ENCODE measurements around the gene PHYHD1. TPM values are rescaled to one million over a fixed set of nuclear protein-coding genes. Genes with fewer than 3 reads are reported as not detected.

The PHYHD1 gene
- total RNA-seq, 2 donors from 2014 or later = 48.8 to 65.3 TPM

DNA sequence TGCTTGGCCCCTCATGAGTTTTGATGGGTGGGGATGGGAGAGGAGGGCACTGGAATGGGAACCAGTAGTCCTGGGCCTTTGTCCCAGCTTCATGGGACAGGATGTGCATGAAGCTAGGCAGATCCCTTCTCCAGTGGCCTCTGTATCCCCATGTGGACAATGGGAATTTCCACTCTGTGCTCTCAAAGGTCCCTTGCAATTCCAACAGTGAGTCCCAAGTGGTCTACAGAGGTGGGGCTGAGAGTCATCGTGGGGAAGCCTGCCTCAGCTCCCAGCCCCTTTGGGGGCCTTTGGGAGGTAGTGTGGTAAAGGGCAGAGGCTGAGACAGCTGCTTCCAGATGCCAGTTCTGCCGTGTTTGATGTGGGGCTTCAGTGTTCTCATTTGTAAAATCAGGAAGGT is 1.9 kb upstream of the PHYHD1 start:
- no peak for DNase-seq
- 56 to 83% methylated on average over 1 to 2 of the region's 2 CpGs for WGBS, 2 donors
- Histone ChIP-seq H3K4me1 (peaks cover 83% of the 10 kb centered on the region), H3K27ac (peak overlapping the region; percentile 57 to 93 (median 90)), H3K9me3 (no peaks in the 10 kb centered on the region), H3K4me3 (no peak overlapping the region), H3K36me3 (replicated peaks in 1 of 2; ENCODE audit: insufficient read depth in 1 of 2, low read depth in 2 of 2) (no peaks in the 10 kb centered on the region), H3K27me3 (no peaks in the 10 kb centered on the region)
- no peak for ATAC-seq
- intact Hi-C loops (cut with DNase I) = no loop called here
- TF ChIP-seq, protein P1, sequence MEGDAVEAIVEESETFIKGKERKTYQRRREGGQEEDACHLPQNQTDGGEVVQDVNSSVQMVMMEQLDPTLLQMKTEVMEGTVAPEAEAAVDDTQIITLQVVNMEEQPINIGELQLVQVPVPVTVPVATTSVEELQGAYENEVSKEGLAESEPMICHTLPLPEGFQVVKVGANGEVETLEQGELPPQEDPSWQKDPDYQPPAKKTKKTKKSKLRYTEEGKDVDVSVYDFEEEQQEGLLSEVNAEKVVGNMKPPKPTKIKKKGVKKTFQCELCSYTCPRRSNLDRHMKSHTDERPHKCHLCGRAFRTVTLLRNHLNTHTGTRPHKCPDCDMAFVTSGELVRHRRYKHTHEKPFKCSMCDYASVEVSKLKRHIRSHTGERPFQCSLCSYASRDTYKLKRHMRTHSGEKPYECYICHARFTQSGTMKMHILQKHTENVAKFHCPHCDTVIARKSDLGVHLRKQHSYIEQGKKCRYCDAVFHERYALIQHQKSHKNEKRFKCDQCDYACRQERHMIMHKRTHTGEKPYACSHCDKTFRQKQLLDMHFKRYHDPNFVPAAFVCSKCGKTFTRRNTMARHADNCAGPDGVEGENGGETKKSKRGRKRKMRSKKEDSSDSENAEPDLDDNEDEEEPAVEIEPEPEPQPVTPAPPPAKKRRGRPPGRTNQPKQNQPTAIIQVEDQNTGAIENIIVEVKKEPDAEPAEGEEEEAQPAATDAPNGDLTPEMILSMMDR (IDR thresholded peaks at IDR 0.05) = no peak
- no peak for TF ChIP-seq POLR2A (IDR thresholded peaks at IDR 0.05)

DNA sequence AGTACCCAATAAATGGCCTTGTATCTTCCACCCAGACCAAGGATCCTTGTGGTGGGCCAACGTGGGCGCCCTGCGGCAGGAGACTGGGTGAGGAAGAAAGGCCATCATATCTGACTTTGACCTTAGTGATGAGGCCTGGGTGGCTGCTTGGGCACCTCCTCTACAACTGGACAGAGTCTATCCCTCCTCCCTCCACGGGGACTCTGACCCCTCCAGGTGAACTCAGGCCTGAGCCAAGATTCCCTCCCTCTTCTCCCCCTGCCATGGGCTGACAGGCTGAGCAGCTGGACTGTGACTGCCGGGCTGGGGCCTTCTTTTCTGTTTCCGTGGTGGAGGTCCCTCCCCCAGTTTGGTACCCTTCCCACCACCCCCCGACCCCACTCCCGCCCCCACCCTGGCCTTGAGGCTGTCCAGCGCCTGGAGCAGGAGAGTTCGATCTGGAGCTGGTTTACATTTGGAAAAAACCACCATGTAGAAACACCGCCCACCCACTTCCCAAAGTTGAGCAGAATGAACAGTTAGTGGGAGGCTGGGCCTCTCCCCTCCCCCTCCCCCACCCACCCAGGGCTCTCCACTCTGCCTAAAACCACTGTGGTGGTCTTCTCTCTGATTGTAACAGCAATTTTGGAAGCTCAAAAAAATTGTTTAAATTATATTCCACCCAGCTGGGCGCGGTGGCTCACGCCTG is 1.2 kb upstream of the PHYHD1 start:
- Histone ChIP-seq H3K27ac (peak overlapping the region; percentile 57 to 93 (median 90)), H3K4me1 (peaks cover 77% of the 10 kb centered on the region), H3K4me3 (no peak overlapping the region), H3K27me3 (no peaks in the 10 kb centered on the region), H3K36me3 (replicated peaks in 1 of 2; ENCODE audit: insufficient read depth in 1 of 2, low read depth in 2 of 2) (no peaks in the 10 kb centered on the region), H3K9me3 (no peaks in the 10 kb centered on the region)
- intact Hi-C loops (cut with DNase I) = no loop called here
- ATAC-seq (no peak), DNase-seq (peak; percentile 41 to 68 (median 58))
- 54 to 55% methylated on average over 11 to 14 of the region's 14 CpGs for WGBS, 2 donors
- no peak for TF ChIP-seq POLR2A (IDR thresholded peaks at IDR 0.05)

DNA sequence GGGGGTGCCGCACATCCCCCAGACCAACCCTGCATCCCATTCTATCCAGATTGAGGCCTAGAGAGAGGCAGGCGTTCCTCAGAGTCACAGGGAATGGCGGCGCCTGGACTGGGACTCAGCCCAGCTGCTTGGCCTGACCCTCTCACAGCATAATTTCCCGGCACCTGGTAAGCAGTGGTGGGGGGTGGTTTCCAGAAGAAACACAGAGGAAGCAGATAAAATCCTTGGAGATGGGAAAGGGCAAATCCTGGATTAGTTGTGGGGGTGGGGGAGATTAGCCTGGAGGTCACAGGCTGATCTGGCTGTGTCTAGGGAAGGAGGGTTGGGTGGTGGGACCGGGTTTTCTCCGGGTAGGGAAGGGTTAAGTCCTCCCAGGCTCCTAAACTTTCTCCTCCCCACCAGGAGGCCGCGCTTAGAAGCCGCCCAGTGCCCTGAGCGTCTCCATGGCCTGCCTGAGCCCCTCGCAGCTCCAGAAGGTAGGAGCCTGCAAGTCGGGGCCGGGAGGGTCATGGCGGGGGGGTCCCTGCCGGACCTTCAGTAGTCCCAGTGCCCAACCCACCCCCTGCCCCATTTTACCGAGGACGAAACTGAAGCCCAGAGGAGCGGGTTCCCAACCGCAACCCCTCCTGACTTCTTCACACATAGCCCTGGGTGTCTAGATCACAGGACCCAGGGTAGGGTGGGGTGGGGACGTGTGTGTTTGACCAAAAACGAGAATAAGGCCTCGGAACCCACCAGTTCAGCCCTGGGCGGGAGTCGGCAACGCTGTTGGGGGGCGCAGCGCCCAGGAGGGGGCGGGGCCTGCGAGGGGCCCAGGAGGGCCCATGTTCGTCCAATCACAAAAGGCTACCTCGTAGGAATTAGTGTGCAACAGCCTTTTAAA is 1.3 kb downstream of the PHYHD1 start:
- intact Hi-C loops (cut with DNase I) = no loop called here
- 5 to 12% methylated on average over 12 to 31 of the region's 32 CpGs for WGBS, 2 donors
- peak; percentile 60 for ATAC-seq
- Histone ChIP-seq H3K4me3 (peak overlapping the region; percentile 45 to 46), H3K27me3 (no peaks in the 10 kb centered on the region), H3K4me1 (peaks cover 51% of the 10 kb centered on the region), H3K9me3 (no peaks in the 10 kb centered on the region), H3K36me3 (replicated peaks in 1 of 2; ENCODE audit: insufficient read depth in 1 of 2, low read depth in 2 of 2) (no peaks in the 10 kb centered on the region), H3K27ac (peak overlapping the region; percentile 50 to 93 (median 90))
- peak; percentile 18 to 58 (median 57) for TF ChIP-seq POLR2A (IDR thresholded peaks at IDR 0.05)
- TF ChIP-seq, protein P1 (IDR thresholded peaks at IDR 0.05) = peak in 4 of 7 experiments; percentile 7 to 23 (median 14)
- DNase-seq = peak; percentile 67 to 72 (median 68)

GRCh38 chr9:128923493-128923883 is 2.7 kb downstream of the PHYHD1 start:
- no peak for DNase-seq
- Histone ChIP-seq H3K4me1 (peaks cover 50% of the 10 kb centered on the region), H3K36me3 (replicated peaks in 1 of 2; ENCODE audit: insufficient read depth in 1 of 2, low read depth in 2 of 2) (no peaks in the 10 kb centered on the region), H3K27me3 (no peaks in the 10 kb centered on the region), H3K9me3 (no peaks in the 10 kb centered on the region), H3K4me3 (no peak overlapping the region), H3K27ac (peak overlapping the region in 1 of 4 donors; percentile 90)
- 80 to 82% methylated on average over 6 of the region's 6 CpGs for whole genome bisulfite sequencing, 2 donors
- TF ChIP-seq POLR2A (IDR thresholded peaks at IDR 0.05) = no peak
- TF ChIP-seq, protein P1 (IDR thresholded peaks at IDR 0.05) = no peak
- intact Hi-C loops (cut with DNase I) = no loop called here
- no peak for ATAC-seq

DNA sequence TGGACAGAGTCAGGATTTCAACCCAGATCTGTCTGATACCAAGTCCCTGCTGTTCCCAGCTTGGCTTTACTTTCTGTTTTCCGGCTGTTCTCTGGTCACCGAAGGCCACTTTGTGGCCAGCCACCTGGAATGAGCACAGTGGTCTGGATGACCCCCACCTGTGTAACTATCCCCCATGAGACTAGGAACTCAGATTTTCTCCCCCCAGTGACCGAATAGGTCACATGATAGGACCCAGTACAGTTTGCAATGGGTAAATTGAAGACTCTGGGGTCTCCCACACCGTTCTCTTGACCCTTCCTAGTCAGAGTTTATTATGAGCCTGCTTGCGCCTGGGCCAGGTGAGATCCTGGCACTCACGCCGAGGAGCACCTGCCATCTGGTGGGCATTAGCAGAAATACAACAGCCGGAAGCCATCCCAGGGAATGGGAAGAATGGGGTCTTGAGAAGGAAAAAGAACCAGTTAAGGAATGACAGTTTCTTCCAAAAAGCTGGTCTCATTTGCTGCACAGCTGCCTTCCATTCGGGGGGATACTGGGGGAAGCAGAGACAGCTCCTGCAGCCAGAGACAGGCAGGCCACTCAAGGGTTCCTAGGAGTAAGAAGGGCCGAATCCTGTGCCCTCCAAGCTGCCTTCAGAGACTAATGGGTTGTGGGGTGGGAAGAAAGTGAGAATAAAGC is 7.1 kb downstream of the PHYHD1 start:
- H3K27ac ChIP-seq = peak overlapping the region in 2 of 4 donors; percentile 37 to 44
- H3K27me3 ChIP-seq = no peaks in the 10 kb centered on the region
- no peaks in the 10 kb centered on the region for H3K9me3 ChIP-seq
- intact Hi-C loops (cut with DNase I) = loop anchor here (5.0 kb wide), 2 partner anchors 66 to 81 kb away; no protein-coding TSS in a partner anchor
- H3K36me3 ChIP-seq (replicated peaks in 1 of 2; ENCODE audit: insufficient read depth in 1 of 2, low read depth in 2 of 2) = no peaks in the 10 kb centered on the region
- TF ChIP-seq, protein P1 (IDR thresholded peaks at IDR 0.05) = peak; percentile 70 to 92 (median 88)
- no peak for TF ChIP-seq POLR2A (IDR thresholded peaks at IDR 0.05)
- H3K4me3 ChIP-seq = no peak overlapping the region
- 14 to 16% methylated on average over 10 of the region's 10 CpGs for WGBS, 2 donors
- DNase-seq = peak; percentile 61 to 73 (median 70)
- ATAC-seq = peak; percentile 84
- H3K4me1 ChIP-seq = peaks cover 17% of the 10 kb centered on the region

All from body of pancreas (tissue), 4 donors.